Neural cell (in vitro differentiated cells): ENCODE data around the gene HDAC9.

Experiments
- CTCF ChIP-seq: fragments of 450-650 bp; IDR thresholded peaks from 2 replicates; pipeline ENCODE4 v1.5.1; 2014; ENCODE audit warnings: antibody characterized with exemption, mild to moderate bottlenecking, moderate library complexity; ENCODE audit not compliant: poor library complexity, severe bottlenecking
- EZH2 ChIP-seq: fragments of 200-600, 300-800 bp; shearing (Covaris generic), sonication (generic); IDR thresholded peaks from 2 replicates; pipeline ENCODE4 v1.6.1; 2014; ENCODE audit warnings: antibody characterized with exemption, low read length, borderline replicate concordance, mild to moderate bottlenecking; ENCODE audit not compliant: insufficient read depth, poor library complexity, severe bottlenecking
- POLR2AphosphoS5 ChIP-seq: IDR thresholded peaks from 2 replicates; pipeline ENCODE4 v1.6.1; 2012
- SMC3 ChIP-seq: fragments of 450-650 bp; conservative IDR thresholded peaks from 2 replicates; pipeline ENCODE4 v1.6.1; 2014; ENCODE audit warnings: antibody characterized with exemption, mild to moderate bottlenecking, moderate library complexity; ENCODE audit not compliant: poor library complexity

GRCh38 chr7:18457832-18458231 lies 37.7 kb upstream of the HDAC9 start:
- TF ChIP-seq CTCF (no peak), EZH2 (no peak), POLR2AphosphoS5 (no peak), SMC3 (no peak)
